ENCODE data around the gene IFNE.
"Not testable (repeated sequence)": the region's sequence is repeated elsewhere in the genome, so short reads cannot be mapped to it uniquely, and the experiment has no call there.

Gene IFNE

GRCh38 chr9:21499912-21500311, 17.8 kb upstream of the IFNE start:
- no peak for DNase-seq (ENCODE audit: low read depth in 1 of 2, low spot score in 1 of 2)

DNA sequence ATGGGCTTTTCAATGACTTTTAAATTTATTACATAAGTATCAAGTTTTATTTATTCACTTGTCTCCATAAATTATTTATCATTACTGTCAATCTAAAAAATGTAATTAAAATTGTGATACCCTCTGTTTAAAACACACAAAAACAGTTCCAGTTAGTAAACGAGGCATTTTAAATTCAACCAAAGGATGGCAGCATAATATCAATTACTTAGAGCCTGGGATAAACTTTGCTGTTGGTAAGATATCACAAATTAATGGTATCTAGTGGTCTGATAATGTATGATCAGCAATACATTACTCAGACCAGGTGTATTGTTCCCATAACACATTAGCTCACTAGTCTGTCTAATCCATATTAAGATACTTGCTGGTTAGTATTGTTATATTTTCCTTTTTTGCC, 9.6 kb upstream of the IFNE start:
- no peak for DNase-seq (ENCODE audit: low read depth in 1 of 2, low spot score in 1 of 2)

DNA sequence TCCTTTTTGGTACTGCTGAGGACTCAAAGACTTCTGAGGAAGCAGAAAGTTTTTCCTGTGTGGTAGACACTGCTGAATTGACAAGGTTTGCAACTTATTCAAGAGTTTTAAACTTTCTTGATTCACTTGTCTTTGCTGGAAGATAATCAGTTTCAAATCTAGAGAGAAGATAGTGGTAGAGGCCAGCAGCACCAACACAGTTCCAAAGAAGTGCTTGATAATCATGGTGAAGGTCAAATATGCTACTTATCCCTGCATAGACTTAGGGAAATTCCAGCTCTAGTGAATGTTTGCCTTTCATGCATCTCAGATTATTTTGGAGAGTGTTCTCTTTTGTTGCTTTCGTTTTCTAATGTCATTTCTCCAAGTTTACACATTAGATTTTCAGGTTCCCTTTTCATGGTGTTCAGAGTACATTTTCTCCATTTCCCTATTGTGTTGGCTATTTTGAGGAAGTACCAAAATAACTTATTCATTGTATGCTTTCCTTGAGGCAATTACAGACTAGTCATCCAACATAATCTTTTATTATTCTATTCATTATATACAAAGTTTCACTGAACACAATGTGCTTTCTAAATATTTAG, 550 bp downstream of the IFNE start:
- DNase-seq (ENCODE audit: low read depth in 1 of 2, low spot score in 1 of 2), result no peak

DNA sequence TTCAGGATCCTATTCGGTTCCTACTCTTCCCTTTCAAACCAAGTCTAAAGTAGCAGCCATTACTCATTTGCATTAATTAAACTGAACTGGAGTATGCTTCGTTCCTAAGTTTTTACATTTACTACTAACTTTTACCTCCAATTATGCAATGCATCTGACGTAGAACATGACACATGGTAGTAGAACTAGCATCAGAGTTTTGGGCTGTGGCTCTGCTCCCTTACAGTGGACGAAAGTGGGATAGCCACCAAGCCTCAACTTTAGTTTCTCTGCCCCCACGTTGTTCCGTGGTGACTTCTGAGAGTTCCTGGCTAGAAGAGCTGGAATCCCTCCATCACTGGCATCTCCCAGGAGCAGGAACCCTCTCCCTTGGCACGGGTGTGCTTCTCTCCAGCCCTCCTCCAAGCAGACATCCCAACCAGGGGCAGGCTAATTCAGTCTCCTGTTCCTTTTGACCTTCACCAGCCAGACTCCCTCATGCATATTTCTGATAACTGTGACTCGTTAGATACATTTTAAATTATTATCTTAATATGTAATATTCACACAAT, 2.9 kb downstream of the IFNE start:
- no peak for DNase-seq (ENCODE audit: low read depth in 1 of 2, low spot score in 1 of 2)

- no peak for DNase-seq (ENCODE audit: low read depth in 1 of 2, low spot score in 1 of 2)
Observed at GRCh38 chr9:21477466-21477865, 4.6 kb downstream of the IFNE start.

- no peak for DNase-seq (ENCODE audit: low read depth in 1 of 2, low spot score in 1 of 2)
Observed at GRCh38 chr9:21473236-21473635, 8.9 kb downstream of the IFNE start.

GRCh38 chr9:21470126-21470525, 12.0 kb downstream of the IFNE start:
- no peak for DNase-seq (ENCODE audit: low read depth in 1 of 2, low spot score in 1 of 2)

DNA sequence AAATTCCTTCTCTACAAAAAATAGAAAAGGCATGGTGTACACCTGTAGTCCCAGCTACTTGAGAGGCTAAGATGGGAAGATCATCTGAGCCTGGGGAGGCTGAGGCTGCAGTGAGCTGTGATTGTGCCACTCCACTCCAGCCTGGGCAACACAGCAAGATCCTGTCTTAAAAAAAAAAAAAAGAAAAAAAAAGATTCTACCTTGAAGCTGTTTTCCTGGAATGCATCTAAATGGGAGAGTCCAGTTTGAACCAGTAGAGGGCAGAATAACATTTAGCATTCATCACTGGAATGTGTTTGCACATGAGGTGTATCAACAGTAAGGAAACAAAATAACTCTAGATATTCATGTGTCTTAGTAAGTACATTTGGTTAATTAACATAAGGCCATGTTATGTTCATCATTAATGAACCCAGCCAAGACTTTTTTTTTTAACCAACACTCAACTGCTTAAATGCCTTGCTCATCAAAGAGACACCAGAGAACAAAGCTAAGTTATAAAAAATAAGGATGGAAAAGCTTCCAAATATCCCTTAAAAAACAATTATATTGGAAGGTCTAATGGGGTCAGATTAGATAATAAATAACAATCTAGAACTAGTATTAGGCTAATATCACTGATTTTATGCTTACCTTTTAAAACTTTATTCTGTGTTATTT, 16.1 kb downstream of the IFNE start:
- peak in 1 of 2 donors; percentile 17 for DNase-seq (ENCODE audit: low read depth in 1 of 2, low spot score in 1 of 2)

DNA sequence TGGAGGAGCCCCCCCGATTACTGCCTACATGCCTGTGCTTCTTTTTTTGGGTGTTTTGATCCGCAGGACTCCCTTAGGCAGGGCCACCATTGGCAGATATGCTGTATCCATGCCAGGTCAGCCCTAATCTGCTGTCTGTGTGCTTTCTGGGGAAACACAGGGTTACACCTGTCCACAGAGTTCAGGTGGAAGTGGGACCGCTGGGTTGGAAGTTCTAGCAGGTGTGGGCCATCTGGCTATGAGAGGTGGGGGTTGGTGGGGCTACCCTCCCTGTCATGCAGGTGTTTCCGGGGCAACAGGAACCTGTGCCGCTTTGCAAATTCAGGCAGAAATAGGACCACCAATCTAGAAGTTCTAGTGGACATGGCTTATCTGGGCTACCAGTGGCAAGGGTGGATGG, 17.0 kb downstream of the IFNE start:
- no peak for DNase-seq (ENCODE audit: low read depth in 1 of 2, low spot score in 1 of 2)

DNA sequence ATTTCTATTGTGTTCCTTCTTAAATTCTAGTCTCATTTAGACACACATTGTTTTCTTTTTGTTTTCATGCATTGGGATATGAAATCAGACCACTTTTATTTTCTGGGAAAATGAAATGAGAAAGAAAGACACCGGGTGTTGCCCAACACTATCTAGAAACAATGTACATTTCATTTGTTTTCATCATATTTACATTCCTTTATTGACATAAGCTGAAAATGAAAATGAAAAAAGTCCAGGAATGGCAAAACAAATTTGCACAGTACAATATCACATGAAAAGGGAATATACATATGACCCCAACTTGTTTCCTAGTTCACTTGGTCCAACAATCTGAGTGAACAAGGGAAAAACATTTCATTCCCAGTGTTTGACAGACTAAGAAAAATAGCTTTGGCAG, 20.7 kb downstream of the IFNE start:
- DNase-seq (ENCODE audit: low read depth in 1 of 2, low spot score in 1 of 2), result no peak

GRCh38 chr9:21455320-21455719, 26.8 kb downstream of the IFNE start:
- no peak for DNase-seq (ENCODE audit: low read depth in 1 of 2, low spot score in 1 of 2)

DNA sequence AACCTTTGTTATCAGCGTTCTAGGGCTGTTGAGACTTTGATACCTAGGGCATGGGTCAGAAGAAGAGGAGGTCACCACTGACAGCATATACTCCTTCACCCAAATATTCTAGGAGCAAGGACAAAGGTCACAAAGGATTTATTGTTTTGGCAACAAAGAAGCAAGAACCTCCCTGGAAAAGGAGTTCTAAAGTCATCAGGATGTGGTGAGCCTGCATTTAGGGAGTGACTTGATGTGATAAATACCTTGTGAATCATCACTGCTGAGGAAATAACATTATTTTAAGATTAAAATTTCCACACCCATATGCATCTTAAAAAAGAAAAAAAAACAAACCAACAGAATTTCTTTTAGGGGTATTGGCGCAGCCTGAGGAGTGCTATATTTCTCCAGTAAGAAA, 28.0 kb downstream of the IFNE start:
- DNase-seq (ENCODE audit: low read depth in 1 of 2, low spot score in 1 of 2), result no peak

GRCh38 chr9:21452681-21453080, 29.4 kb downstream of the IFNE start:
- DNase-seq (ENCODE audit: low read depth in 1 of 2, low spot score in 1 of 2), result no peak

DNA sequence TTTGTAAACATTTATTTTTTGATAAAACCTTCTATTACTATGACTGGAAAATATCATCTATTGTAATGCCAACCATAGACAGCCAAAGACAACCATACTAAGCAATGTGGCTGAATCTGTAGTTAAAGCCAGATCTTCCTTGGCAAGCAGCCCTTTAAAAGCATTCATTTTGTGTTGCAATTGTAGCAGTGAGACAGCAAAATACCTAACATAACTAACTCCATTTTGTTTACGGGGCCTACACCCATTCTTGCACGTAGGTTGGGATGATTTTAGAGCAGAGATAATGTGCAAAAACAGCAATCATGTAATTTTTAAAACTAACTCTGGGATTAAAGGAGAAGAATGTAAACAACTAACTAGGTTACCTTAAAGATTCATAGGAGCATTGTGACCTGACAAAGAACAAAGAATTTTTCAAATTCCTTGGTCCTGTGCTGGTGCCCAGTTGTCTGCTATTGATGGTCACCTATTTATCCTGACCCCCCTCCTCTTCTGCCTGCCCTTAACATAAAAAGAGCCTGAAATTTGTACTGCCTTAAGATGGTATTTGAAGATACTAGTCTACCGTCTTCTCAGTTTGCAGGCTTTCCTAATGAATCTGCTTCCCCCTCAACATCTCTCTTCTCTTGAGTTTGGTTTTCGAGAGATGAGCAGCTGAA, 31.2 kb downstream of the IFNE start:
- no peak for DNase-seq (ENCODE audit: low read depth in 1 of 2, low spot score in 1 of 2)

DNA sequence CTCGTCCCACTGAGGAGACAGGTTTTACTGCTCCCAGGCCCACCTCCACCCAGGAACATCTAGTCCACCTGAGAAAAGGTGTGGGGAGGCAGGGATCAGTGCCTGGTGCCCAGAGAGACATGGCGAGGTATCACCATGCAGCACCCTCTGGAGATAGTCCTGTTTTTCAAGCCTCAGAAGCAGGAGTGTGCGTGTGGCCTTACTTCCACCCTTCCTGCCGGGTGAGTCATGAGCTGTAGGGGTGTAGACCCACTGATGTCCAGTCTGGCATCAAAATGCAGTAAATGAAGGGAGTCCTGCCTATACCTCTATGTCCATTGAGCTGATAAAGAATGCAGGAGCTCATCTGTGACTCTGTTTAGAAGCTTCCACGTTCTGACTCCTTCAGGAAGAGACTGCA, 32.8 kb downstream of the IFNE start:
- DNase-seq (ENCODE audit: low read depth in 1 of 2, low spot score in 1 of 2), result not testable (repeated sequence)

DNA sequence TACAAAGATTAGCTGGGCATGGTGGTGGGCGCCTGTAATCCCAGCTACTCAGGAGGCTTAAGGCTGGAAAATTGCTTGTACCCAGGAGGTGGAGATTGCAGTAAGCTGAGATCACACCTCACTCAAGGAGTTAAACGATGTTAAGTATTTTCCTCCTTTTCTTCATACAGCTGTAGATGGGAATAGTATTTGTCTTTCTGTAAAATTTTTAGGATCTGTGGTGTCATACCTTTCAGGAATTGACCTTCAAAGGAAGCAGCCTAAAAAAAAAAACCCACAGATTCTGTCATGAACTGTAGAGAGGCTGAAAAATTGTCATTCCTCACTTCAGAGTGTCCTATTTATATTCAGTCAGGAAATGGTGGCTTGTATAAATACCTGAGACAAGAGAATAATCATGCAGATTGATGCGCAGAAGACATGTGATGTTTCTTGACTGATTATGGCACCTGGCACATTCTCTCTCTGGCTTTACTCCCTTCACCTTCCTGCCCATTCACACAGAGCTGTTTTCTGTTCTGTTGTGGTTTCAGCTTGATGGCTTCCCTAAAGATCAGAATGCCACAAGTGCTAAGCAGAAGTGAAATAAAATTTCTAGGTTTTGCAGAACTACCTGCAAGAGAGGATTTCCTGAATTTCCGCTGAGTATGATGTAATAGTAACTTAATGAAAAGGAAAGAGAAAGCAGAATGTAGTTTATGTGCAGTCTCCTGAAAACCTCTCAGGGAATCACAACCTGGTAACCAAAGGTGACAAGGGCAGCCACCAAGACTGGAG, 38.1 kb downstream of the IFNE start:
- no peak for DNase-seq (ENCODE audit: low read depth in 1 of 2, low spot score in 1 of 2)

DNA sequence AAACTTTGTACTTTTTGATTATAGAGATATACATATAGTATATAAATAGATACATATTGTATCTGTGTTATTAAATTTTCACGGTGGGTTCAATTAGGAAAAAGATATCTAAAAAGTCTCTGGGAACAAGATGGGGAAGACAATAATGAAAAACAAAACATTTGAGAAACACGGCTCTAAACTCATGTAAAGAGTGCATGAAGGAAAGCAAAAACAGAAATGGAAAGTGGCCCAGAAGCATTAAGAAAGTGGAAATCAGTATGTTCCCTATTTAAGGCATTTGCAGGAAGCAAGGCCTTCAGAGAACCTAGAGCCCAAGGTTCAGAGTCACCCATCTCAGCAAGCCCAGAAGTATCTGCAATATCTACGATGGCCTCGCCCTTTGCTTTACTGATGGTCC, 42.0 kb downstream of the IFNE start, which contains the start of gene IFNA1:
Gene IFNA1, plus strand, starts transcription at position 301 of the 400 bp plus-strand sequence. Its CDS starts 69 bp downstream, at position 370.
- no peak for DNase-seq (ENCODE audit: low read depth in 1 of 2, low spot score in 1 of 2)

- DNase-seq (ENCODE audit: low read depth in 1 of 2, low spot score in 1 of 2), result not testable (repeated sequence)
Observed at GRCh38 chr9:21435015-21435383, 47.1 kb downstream of the IFNE start.

DNA sequence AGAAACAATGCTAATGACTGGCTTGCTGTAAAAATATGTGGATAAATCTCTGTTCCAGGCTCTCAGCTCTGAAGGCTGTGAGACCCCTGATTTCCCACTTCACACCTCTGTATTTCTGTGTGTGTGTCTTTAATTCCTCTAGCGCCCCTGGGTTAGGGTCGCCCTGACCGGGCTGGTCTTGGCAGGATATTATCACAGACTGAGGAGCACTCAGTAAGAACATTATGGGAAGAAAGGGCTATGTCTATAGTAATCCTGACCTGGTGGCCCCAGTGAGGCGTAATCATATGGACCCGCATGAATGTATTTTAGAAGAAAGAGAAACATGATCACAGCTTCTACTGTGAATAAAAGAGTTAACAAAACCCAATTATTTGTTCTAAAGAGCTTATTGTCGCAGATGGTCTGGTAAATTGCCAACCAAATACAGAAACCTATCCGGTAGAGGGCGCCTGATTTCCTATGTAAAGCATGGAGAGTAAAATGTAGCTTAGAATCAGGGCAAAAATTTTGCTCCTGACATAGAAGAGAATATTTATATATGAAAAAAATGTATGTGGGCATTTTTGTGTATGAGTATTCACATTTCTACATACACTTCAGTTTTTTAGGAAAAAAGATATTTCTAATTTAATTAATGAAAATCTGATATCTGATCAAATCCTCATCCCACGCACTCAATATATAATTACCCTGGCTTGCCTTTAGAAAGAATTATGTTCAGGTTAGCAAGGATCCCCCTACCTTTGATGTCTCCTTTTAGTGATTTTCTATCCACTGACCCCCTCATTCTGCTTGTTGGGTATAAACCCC, 47.7 kb downstream of the IFNE start:
- DNase-seq (ENCODE audit: low read depth in 1 of 2, low spot score in 1 of 2), result peak in 1 of 2 donors; percentile 49

GRCh38 chr9:21432672-21433425, 49.3 kb downstream of the IFNE start:
- DNase-seq (ENCODE audit: low read depth in 1 of 2, low spot score in 1 of 2), result no peak
